RWPE2 (cell line): ENCODE results near the gene IL34.
"Not testable (repeated sequence)": the region's sequence is repeated elsewhere in the genome, so short reads cannot be mapped to it uniquely, and the experiment has no call there.

Experiments
- ATAC-seq: fragments of 200-7000 bp; cut with Tn5 transposase; 3 replicates; pipeline ENCODE4 v1.9.1; 2021; ENCODE audit warnings: low read depth
- DNase-seq: peaks from one replicate; pipeline ENCODE4 v3.0.0-alpha.2; 2020; ENCODE audit warnings: low spot score
- H3K27ac ChIP-seq: fragments of 450-650 bp; 2 replicates; pipeline ENCODE4 v1.5.1; 2017; ENCODE audit warnings: mild to moderate bottlenecking; ENCODE audit not compliant: poor library complexity, severe bottlenecking
- H3K27me3 ChIP-seq: fragments of 250-450 bp; sonication (Bioruptor Pico); 2 replicates; pipeline ENCODE4 v1.5.1; 2021; ENCODE audit warnings: mild to moderate bottlenecking, moderate library complexity; ENCODE audit not compliant: insufficient read depth, poor library complexity, severe bottlenecking
- H3K36me3 ChIP-seq: fragments of 250-450 bp; sonication (Bioruptor Pico); 2 replicates; pipeline ENCODE4 v1.5.1; 2020; ENCODE audit warnings: low read depth, mild to moderate bottlenecking, moderate library complexity
- H3K4me1 ChIP-seq: fragments of 250-450 bp; sonication (Bioruptor Pico); 2 replicates; pipeline ENCODE4 v1.5.1; 2021; ENCODE audit warnings: mild to moderate bottlenecking, moderate library complexity; ENCODE audit not compliant: insufficient read depth, poor library complexity, severe bottlenecking
- H3K4me3 ChIP-seq: fragments of 250-450 bp; sonication (Bioruptor Pico); 2 replicates; pipeline ENCODE4 v1.5.1; 2021; ENCODE audit warnings: mild to moderate bottlenecking, moderate library complexity; ENCODE audit not compliant: severe bottlenecking
- H3K9me3 ChIP-seq: fragments of 250-450 bp; sonication (Bioruptor Pico); 2 replicates; pipeline ENCODE4 v1.5.1; 2021; ENCODE audit warnings: mild to moderate bottlenecking, moderate library complexity; ENCODE audit not compliant: severe bottlenecking
- TF ChIP-seq, protein P1 (sequence below): fragments of 450-650 bp; IDR thresholded peaks from one replicate; pipeline ENCODE4 v1.5.1; 2017; ENCODE audit warnings: mild to moderate bottlenecking, moderate library complexity; ENCODE audit not compliant: poor library complexity, severe bottlenecking

The IL34 gene

DNA sequence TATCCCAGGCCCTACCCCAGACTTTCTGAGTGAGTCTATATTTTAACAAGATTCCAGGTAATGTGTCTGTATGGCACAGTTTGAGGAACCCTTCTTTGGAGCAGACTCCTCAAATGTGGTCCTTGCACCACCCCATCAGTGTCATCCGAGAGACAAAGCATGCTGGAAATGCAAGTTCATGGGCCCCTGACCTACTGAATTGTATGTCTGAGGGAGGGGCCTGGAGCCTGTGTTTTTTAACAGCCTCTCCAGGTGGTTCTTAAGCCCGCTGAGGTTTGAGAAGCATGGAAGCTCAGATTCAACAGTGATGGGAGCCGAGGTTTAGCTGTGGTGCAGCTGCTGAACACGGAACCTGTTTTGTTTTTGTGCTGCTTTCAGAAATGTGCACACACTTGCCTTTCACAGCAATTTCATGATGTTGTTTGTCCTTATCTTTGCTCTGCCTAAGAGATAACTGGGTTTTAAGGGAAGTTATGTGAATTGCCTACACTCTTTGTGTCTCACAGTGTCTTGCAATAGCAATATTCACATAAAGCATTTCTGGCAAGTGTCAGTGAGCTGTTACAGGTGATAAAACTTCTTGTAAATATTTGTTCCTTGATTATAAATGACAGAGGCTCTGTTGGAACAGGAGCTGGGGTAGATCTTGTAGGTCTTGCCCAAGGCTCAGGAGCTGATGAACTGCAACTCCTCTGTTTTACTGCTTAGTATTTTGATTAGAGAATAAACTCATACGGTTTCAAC, 32.0 kb upstream of the IL34 start:
- TF ChIP-seq, protein P1, sequence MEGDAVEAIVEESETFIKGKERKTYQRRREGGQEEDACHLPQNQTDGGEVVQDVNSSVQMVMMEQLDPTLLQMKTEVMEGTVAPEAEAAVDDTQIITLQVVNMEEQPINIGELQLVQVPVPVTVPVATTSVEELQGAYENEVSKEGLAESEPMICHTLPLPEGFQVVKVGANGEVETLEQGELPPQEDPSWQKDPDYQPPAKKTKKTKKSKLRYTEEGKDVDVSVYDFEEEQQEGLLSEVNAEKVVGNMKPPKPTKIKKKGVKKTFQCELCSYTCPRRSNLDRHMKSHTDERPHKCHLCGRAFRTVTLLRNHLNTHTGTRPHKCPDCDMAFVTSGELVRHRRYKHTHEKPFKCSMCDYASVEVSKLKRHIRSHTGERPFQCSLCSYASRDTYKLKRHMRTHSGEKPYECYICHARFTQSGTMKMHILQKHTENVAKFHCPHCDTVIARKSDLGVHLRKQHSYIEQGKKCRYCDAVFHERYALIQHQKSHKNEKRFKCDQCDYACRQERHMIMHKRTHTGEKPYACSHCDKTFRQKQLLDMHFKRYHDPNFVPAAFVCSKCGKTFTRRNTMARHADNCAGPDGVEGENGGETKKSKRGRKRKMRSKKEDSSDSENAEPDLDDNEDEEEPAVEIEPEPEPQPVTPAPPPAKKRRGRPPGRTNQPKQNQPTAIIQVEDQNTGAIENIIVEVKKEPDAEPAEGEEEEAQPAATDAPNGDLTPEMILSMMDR: no peak
- H3K4me3 ChIP-seq: no peak overlapping the region
- H3K27ac ChIP-seq: no peak overlapping the region
- H3K9me3 ChIP-seq: no peaks in the 10 kb centered on the region
- no peaks in the 10 kb centered on the region for H3K36me3 ChIP-seq
- ATAC-seq (no peak), DNase-seq (no peak)
- no peaks in the 10 kb centered on the region for H3K4me1 ChIP-seq
- H3K27me3 ChIP-seq: no peaks in the 10 kb centered on the region

DNA sequence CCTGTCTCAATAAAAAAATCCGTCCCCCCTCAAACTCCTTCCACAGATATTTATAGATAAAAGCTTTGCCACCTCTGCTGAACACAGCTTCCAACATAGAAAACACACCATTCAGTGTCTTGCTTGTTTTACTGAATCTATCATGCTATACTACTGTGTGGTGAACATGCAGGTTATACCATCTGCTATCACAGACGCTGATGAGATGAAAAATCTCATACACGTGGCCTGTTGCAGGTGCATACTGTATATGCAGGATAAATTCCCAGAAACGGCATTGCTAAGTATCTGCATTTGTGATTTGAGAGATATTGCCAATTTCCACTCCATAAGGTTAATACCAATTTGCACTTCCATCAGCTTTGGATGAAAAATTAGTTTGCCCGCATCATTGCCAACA, 30.4 kb upstream of the IL34 start:
- TF ChIP-seq, protein P1: no peak
- DNase-seq (no peak), ATAC-seq (no peak)
- Histone ChIP-seq H3K27ac (no peak overlapping the region), H3K9me3 (no peaks in the 10 kb centered on the region), H3K27me3 (no peaks in the 10 kb centered on the region), H3K4me1 (no peaks in the 10 kb centered on the region), H3K4me3 (no peak overlapping the region), H3K36me3 (no peaks in the 10 kb centered on the region)

DNA sequence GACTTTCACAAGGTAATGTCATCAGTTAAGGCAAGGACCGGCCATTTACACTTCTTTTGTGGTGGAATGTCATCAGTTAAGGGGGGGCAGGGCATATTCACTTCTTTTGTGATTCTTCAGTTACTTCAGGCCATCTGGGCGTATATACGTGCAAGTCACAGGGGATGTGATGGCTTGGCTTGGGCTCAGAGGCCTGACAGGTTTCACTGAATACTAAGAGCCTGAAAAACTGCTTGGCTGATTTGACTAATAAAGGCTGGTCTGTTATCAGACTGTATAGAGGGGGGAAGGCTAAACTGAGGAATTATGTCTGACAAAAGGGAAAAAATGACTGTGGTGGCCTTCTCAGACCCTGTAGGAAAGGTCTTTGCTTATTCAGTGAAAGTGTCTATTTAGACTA, 24.5 kb upstream of the IL34 start:
- H3K27ac ChIP-seq, DNase-seq, ATAC-seq, H3K4me3 ChIP-seq, H3K4me1 ChIP-seq, H3K9me3 ChIP-seq, H3K27me3 ChIP-seq, H3K36me3 ChIP-seq: not testable (repeated sequence)

DNA sequence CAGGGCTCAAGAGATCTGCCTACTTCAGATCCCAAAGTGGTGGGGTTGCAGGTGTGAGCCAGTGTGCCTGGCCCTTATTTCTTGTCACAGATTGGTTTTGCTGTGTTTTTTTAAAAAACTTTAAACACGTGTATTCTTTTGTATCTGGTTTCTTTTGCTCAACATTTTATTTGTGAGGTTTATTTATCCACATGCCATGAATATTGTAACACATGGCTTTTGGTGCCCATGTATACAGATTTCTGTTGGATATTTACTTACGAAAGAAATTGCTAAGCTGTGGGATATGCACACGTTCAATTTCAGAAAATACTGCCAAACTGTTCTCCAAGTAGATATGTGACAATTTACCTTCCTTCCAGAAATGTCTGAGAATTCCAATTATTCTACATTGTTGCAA, 18.7 kb upstream of the IL34 start:
- H3K4me1 ChIP-seq: no peaks in the 10 kb centered on the region
- no peak overlapping the region for H3K27ac ChIP-seq
- peaks cover 2% of the 10 kb centered on the region for H3K9me3 ChIP-seq
- DNase-seq (no peak), ATAC-seq (no peak)
- TF ChIP-seq, protein P1: no peak
- H3K36me3 ChIP-seq: no peaks in the 10 kb centered on the region
- H3K4me3 ChIP-seq: no peak overlapping the region
- H3K27me3 ChIP-seq: no peaks in the 10 kb centered on the region

DNA sequence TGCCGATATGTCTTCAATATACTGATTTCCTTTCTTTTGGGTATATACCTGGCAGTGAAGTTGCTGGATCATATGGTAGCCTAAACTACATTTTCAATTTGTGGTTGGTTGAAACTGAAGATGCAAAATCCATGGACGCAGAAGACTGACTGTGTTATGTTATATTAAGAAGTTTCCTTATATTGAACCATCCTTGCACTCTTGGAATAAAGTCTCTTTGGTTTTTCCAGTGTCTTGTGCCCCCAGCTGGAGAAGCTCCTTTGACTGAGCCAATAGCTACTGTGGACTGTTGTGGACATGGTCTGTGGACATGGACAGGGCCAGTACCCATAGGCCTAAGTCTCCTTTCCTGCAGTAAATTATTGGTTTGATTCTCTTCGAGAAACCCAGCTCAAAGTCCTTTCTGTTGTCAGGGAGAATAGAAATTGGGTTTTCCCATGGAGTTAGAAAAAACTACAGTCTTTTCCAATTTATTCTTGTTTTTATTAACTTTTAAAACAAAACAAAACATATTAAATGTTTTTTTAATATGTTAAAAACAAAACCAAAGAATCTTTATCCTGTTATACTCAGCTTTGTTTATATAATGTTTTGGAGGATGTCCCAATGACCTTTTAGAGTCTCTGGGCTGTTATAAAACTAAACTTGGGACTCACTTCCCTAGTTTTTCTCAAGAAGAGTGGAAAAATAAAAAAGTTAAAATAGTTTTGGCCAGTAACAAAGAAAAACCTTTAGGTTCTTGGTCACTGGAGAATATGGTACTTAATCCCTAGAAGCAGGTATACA, 15.2 kb upstream of the IL34 start:
- no peak overlapping the region for H3K27ac ChIP-seq
- peaks cover 4% of the 10 kb centered on the region for H3K4me1 ChIP-seq
- no peak for ATAC-seq
- no peaks in the 10 kb centered on the region for H3K27me3 ChIP-seq
- H3K36me3 ChIP-seq: no peaks in the 10 kb centered on the region
- H3K4me3 ChIP-seq: no peak overlapping the region
- H3K9me3 ChIP-seq: peaks cover 2% of the 10 kb centered on the region
- TF ChIP-seq, protein P1: no peak
- DNase-seq: no peak
